RWPE1 (cell line): ENCODE measurements around the gene ADGRL2.

Experiments used
- CTCF ChIA-PET: fragments of 350-600 bp; sonication (Branson Sonifier 250); formaldehyde crosslinking; extraction: SDS; loops from one replicate; lab custom pipeline; 2021; lab: Yijun Ruan, JAX
- POLR2A ChIA-PET: fragments of 400-600 bp; formaldehyde crosslinking; extraction: SDS; loops from one replicate; lab custom pipeline; 2020; ENCODE audit warnings: antibody characterized with exemption; ENCODE audit not compliant: low non-redundant PET; lab: Yijun Ruan, JAX
- DNase-seq: peaks from one replicate; pipeline ENCODE4 v3.0.0; 2012; ENCODE audit warnings: low spot score
- H3K27ac ChIP-seq: fragments of 450-650 bp; 2 replicates; pipeline ENCODE4 v1.5.1; 2017
- TF ChIP-seq, protein P1 (sequence below): fragments of 450-650 bp; conservative IDR thresholded peaks from 2 replicates; pipeline ENCODE4 v1.5.1; 2017; ENCODE audit warnings: low read depth, mild to moderate bottlenecking

ADGRL2 gene

DNA sequence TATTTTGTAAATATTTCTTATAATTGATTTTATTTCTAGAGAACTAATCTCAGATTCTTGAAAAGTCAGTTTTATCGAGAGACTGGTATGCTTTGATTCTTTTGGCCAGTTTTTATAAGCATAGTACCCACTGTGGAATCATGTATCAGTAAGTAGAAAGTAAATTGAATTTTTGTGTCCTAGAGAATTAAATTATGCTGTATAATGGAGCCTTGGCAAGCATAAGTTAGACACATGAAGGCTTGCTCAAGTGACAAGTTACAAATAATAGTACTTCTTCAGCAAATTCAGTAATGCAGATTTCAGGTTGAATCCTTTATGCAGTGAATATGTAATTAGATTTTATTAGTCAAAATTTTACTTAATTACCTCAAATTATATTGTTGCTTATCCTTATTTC is 40.1 kb downstream of the ADGRL2 start:
- POLR2A ChIA-PET = no interaction called here
- CTCF ChIA-PET = no interaction called here

GRCh38 chr1:81841795-81842194 is 41.1 kb downstream of the ADGRL2 start:
- POLR2A ChIA-PET = no interaction called here
- no peak overlapping the region for H3K27ac ChIP-seq
- DNase-seq = no peak
- TF ChIP-seq, protein P1, sequence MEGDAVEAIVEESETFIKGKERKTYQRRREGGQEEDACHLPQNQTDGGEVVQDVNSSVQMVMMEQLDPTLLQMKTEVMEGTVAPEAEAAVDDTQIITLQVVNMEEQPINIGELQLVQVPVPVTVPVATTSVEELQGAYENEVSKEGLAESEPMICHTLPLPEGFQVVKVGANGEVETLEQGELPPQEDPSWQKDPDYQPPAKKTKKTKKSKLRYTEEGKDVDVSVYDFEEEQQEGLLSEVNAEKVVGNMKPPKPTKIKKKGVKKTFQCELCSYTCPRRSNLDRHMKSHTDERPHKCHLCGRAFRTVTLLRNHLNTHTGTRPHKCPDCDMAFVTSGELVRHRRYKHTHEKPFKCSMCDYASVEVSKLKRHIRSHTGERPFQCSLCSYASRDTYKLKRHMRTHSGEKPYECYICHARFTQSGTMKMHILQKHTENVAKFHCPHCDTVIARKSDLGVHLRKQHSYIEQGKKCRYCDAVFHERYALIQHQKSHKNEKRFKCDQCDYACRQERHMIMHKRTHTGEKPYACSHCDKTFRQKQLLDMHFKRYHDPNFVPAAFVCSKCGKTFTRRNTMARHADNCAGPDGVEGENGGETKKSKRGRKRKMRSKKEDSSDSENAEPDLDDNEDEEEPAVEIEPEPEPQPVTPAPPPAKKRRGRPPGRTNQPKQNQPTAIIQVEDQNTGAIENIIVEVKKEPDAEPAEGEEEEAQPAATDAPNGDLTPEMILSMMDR = no peak
- CTCF ChIA-PET = no interaction called here

More for the DNA sequence above, 40.1 kb downstream of the ADGRL2 start:
- DNase-seq = no peak
- no peak overlapping the region for H3K27ac ChIP-seq
- TF ChIP-seq, protein P1 = no peak

DNA sequence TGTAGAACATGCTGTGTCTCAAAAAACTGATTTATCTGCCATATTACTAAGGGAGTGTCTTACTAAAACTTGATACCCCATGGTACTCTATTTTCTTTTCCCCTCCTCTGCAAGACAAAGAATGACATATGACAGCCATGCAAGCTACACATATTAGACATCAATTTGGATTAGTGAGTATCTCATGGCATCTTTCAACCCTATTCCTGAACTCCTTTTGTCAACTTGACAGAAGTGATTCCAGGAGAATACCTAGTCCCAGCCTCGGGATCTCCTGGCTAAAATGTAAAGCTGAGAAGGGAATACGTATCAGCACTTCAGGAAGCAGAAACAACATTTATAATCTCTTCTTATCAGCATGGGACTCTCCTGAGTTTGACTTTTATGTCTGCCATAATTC is 43.7 kb downstream of the ADGRL2 start:
- CTCF ChIA-PET = no interaction called here
- no peak for DNase-seq
- TF ChIP-seq, protein P1 = no peak
- H3K27ac ChIP-seq = no peak overlapping the region
- POLR2A ChIA-PET = no interaction called here

- DNase-seq = no peak
- ChIA-PET POLR2A (no interaction called here), CTCF (interaction anchor here (0.6 kb wide), 1 partner anchor 385 kb away, joined by 3 read pairs; no protein-coding TSS in a partner anchor)
- TF ChIP-seq, protein P1 = no peak
- no peak overlapping the region for H3K27ac ChIP-seq
These were observed 45.9 kb downstream of the ADGRL2 start for GRCh38 chr1:81846630-81847029.

DNA sequence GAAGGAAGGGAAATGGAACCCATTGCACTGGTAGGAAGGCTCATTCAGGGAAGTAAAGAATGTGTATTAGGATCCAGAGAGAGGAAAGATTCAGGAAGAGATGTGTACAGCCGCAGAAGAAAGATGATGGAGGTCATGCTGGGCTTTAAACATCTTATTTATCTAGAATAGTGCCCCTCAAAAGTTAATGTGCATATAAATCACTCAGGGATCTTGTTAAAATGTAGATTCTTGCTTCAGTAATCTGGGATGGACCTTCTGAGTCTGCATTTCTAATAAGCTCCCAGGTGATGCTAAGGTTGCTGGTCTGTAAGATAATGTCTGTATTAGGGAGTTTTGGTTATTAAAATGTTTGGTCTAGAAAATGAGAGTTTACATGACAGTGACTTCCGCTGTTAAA is 46.3 kb downstream of the ADGRL2 start:
- CTCF ChIA-PET = no interaction called here
- TF ChIP-seq, protein P1 = no peak
- DNase-seq = no peak
- H3K27ac ChIP-seq = no peak overlapping the region
- POLR2A ChIA-PET = no interaction called here

GRCh38 chr1:81848880-81849682 is 48.3 kb downstream of the ADGRL2 start:
- ChIA-PET CTCF (interaction anchor here (0.7 kb wide), 1 partner anchor 583 kb away, joined by 3 read pairs; no protein-coding TSS in a partner anchor), POLR2A (no interaction called here)
- TF ChIP-seq, protein P1 = no peak
- H3K27ac ChIP-seq = no peak overlapping the region
- no peak for DNase-seq
